Left renal pelvis (tissue), 4 donors: ENCODE data around the gene FFAR2. TPM values are rescaled to one million over a fixed set of nuclear protein-coding genes. Genes with fewer than 3 reads are reported as not detected.
"Not testable (repeated sequence)": the region's sequence is repeated elsewhere in the genome, so short reads cannot be mapped to it uniquely, and the experiment has no call there.

Source experiments
- DNase-seq, 4 donors: peaks; one replicate each; pipeline ENCODE4 v3.0.0-alpha.2; 2013; ENCODE audit warnings: low read depth in 4 of 4, low spot score in 3 of 4
- polyA plus RNA-seq, 4 donors: library from polyadenylated mRNA; unstranded; fragments of 120-200 nt; gene quantifications; one replicate each; pipeline ENCODE4 v1.2.1, GENCODE V29; 2013; ENCODE audit not compliant: insufficient read length in 4 of 4

The FFAR2 gene
- polyA plus RNA-seq, result 1 to 10 TPM in 1 of 4 donors, under 1 TPM in 3; 0.19 to 1.4 (median 0.47) TPM

DNA sequence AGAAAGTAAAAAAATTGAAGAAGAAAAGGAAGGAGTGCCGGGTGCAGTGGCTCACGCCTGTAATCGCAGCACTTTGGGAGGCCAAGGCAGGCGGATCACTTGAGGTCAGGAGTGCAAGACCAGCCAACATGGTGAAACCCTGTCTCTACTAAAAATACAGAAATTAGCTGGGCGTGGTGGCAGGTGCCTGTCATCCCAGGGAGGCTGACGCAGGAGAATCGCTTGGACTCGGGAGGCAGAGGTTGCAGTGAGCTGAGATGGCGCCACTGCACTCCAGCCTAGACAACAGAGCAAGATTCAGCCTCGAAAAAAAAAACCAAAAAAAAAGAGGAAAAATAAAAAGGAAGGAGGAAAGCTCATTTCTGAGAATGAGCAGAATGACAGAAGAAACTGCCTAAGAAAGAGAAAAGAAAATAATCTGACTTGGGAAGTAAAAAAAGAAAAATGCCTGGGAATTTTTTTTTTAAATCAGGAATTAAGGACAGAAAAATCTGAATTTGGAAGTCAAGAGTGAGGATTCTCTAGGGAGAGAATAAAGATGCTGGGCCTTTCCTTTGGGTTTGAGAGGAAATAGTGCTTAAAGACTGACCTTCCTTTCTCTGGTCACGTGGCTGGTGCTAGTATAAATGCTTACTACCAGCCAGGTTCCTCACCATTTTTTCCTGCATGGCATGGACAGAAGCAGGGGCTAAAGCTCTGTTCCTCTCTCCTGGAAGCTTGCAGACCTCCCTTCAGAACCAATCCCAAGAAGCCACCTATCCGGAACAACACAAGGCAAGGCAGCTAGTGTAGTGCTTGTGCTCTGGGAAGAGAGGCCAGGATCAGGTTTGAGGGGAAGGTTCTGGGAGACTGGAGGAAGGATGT is at the start of gene FFAR2:
FFAR2 (plus strand) TSS at position 652 of the 864 bp plus-strand sequence. CDS start 1,458 bp downstream, outside the sequence.
- DNase-seq, result no peak

DNA sequence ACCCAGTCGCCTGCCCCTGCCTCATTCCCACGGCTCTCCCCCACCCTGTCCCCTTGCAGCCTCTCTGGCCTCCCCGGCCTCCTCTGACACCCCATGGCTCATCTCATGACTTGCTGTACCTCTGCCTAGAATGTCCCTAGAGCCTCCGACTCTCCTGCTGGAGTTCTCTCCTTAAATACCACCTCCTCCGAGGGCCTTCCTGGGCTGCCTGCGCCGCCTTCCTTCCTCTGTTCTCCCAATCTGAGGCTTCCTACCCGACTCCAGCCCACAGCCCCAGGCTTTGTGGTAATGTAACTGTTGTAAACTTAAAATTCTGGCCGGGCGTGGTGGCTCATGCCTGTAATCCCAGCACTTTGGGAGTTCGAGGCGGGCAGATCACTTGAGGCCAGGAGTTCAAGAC is 49.5 kb upstream of the FFAR2 start:
- no peak for DNase-seq

DNA sequence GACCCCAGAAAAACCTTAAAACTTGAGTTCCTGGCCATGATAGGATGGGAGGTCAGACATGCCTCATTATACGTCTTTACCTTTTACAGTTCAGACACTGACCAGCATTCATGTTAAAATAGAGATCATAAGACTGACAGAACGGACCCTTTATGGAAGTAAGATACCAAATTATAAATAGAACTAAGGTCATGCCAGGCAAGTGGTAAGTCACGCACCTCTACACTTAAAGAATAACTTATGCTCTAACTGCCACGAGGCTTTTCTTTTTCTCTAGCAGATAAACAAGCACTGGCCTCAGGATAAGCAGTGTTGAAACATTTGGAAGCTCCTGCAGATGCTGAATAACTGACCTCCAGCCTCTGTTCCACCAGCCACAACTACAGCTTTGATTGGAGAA is 48.8 kb upstream of the FFAR2 start:
- DNase-seq, result no peak

DNA sequence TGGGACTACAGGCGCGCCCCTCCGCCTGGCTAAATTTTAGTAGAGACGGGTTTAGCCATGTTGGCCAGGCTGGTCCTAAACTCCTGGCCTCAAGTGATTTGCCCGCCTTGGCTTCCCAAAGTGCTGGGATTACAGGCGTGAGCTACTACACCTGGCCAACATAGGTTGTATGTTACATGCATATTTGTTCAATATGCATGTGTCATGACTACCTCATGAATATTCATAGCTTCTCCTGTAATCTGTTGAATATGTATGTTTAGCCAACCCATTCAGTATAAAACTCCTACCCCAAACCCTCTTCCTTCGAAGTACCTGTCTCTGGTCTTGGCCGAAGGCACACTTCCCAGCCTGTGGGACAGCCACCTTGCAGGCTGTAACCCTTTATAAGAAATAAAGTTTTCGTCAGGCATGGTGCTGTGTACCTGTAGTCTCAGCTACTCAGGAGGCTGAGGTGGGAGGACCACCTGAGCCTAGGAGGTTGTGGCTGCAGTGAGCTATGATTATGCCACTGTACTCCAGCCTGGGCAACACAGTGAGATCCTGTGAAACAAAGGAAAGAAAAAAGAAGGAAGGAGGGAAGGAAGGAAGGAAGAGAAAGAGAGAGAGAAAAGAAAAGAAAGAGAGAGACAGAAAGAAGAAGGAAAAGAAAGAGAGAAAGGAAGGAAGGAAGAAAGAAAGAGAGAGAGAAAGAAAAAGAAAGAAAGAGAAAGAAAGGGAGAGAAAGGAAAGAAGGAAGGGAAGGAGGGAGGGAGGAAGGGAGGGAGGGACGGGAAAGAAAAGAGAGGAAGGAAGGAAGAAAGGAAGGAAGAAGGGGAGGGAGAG is 47.9 kb upstream of the FFAR2 start:
- no peak for DNase-seq

DNA sequence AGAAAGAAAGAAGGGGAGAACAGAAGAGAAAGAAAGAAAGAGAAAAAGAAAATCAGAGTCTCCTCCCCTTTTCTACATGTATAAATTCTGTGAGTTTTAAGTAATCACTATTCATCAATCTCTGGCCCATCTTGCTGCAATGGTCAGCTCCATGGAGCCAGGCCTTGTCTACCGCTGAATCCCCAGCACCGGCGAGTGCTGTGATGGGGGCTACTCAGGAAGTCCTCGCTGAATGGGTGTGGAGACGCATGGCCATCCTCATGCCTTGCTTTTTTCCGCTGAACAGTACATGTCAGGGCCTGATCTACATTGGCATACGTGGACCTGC is 47.3 kb upstream of the FFAR2 start:
- no peak for DNase-seq

DNA sequence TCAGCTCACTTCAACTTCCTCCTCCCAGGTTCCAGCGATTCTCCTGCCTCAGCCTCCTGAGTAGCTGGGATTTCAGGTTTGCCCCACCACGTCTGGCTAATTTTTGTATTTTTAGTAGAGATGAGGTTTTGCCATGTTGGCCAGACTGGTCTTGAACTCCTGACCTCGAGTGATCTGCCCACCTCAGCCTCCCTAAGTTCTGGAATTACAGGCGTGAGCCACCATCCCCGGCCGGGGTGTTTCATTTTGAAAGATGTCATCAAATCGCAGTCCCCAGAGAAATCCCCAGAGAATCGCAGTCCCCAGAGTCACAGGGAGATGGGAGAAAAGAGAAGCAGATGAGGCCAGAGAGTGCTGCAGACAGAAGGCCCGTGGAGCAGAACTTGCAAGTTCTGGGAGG is 46.6 kb upstream of the FFAR2 start:
- DNase-seq, result not testable (repeated sequence)

DNA sequence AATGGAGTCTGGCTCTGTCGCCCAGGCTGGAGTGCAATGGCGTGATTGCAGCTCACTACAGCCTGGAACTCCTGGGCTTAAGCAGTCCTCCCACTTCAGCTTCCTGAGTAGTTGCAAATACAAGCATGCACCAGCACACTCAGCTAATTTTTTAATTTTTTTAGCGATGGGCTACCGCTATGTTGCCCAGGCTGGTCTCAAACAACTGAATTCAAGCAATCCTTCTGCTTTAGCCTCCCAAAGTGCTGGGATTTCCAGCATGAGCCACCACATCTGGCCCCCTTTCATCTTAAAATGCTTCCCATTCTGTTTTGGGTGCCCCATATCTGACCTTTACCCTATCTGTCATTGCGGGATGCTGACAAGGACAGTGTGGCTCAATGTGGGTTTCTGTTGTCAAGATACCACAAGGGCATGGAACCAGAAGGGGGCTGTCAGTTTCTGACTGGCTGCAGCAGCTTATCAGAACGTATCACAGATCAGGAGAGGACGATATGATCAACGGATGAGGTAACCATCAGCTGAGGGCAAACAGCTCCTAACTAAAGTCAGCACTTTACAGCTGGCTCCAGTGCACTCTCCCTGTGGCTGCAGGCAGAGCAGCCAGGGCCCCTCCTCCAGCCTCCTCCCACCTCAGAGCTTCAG is 44.8 kb upstream of the FFAR2 start:
- DNase-seq, result no peak

DNA sequence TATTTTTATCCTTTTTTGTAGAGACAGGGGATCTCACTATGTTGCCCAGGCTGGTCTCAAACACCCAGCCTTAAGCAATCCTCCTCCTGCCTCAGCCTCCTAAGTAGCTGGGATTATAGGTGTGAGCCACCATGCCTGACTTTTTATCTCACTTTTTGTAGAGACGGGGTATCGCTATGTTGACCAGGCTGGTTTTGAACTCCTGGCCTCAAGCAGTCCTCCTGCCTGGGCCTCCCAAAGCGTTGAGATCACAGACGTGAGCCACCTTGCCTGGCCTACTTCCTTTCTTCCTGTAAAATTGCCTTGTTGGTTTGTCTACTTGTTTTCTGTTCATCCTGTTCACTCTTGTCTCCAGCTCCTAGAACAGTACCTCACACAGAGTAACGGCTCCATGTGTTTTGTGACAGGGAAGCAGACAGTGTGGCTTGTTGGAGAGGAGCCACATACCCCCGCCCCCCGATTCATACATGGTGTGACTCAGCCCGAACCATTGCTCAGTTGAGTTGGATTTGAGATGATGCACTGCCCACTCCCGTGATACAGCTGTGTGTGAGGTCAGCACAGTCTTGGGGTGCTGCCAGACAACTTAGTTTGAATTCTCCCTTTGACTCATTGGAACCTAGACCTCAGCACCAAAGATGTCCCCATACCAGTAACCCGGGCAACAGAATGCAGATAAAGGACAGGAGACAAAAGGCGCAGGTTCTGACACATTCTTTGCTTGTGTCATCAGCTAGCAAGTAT is 43.0 kb upstream of the FFAR2 start:
- no peak for DNase-seq

DNA sequence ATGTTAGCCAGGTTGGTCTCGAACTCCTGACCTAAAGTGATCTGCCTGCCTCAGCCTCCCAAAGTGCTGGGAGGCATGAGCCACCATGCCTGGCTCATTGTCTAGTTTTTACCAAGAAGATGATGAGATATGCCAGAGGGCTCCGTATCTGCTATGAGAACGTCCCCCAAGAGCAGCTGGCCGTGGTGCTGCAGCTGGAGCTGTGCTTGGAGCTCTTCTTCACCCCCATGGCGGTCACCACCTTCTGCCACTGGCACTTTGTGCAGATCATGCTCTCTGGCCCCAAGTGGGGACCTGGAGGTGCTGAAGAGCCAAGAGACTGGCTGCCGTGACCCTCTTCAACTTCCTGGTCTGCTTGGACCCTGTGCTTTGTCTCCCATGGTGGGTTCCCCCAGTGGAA is 40.4 kb upstream of the FFAR2 start:
- DNase-seq, result no peak

DNA sequence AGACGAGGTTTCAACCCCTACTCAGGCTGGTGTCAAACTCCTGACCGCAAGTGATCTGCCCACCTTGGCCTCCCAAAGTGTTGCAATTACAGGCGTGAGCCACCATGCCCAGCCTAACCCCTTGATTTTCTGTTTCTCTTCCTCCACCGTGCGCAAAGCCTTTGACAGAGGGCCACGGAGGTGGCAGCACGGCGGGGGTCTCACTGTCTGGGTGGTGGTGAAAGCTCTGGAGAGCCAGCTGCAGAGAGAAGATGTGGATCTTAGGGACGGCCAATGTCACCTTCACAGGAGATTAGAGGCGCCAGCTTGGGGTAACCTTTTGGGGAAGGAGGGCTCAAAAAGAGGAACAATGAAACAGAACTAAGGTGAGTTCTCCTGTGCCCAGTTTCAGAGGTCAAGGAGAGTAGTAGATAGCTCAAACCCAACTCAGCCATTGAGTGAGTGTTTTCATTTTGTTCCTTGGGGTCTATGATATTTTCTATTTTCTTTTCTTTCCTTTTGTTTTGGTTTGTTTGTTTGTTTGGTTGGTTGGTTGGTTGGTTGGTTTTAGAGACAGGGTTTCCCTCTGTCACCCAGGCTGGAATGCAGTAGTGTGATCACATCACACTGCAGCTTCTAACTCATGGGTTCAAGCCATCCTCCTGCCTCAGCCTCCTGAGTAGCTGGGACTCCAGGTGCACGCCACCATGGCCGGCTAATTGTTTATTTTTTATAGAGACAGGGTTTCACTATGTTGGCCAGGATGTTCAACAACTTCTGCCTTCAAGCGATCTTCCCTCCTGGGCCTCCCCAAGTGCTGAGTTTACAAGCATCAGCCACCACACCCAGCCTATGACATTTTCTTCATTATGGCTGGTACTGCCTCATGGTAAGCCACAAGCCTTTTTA is 39.5 kb upstream of the FFAR2 start:
- DNase-seq, result no peak

DNA sequence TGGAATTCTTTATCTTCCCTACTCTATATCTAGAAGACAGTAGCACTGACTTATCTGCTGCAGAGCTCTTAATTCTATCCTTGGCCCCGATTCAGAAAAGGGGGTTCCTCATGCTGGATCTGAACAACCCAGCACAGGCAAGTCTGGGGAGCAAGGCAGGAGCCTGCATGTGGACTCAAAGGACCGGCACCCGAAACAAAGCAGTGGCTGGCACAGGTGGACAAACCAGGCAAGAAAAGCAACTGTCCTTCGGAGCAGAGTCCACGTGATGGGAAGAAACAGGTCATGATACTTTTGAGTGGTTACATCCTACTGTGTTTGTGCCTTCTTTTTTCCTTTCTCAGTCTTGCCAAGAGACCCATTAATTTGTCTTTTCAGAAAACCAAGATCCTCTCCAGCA is 38.9 kb upstream of the FFAR2 start:
- no peak for DNase-seq

DNA sequence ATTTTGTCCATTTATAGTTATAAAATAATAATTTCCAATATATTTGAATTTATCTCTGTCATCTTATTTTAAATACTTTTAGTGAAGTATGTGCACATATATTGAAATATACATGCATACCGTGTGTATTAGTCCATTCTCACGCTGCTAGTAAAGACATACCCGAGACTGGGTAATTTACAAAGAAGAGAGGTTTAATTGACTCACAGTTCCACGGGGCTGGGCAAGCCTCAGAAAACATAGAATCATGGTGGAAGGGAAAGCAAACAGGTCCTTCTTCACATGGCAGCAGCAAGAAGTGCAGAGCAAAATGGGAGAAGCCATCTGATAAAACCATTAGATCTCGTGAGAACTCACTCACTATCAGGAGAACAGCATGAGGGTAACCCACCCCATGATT is 37.6 kb upstream of the FFAR2 start:
- DNase-seq, result no peak

DNA sequence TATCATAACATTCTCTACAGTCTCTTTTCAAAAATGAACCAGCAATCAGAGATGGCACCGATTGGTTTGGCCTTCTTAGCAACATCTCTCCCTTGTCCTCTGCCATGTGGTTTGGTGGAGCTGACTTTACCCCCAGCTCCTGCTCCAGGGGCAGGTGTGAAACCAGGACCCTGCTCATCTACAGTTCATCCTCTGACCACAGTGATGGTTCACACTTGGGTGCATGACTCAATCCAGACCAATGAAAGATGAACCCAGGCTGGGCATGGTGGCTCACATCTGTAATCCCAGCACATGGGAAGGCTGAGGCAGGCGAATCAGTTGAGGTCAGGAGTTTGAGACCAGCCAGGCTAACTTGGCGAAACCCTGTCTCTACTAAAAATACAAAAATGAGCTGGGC is 33.6 kb upstream of the FFAR2 start:
- DNase-seq, result no peak

DNA sequence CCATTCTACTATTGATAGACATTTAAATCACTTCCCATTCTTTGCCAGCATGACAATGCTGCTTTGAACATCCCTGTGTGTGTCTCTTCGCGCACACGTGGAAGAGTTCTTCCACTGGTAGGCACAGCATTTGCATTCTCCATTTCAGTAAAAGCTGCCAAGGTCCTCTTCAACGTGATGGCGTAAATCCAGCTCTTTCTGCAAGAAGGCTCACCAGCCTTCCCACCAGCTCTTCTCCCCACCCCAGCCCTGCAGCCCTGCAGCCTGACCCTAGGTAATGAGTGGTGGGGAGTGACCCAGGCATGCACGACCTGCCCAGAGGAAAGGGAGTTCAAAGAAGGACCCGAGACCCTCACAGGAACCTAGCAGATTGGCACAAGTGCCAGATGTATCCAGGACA is 31.7 kb upstream of the FFAR2 start:
- DNase-seq, result no peak

DNA sequence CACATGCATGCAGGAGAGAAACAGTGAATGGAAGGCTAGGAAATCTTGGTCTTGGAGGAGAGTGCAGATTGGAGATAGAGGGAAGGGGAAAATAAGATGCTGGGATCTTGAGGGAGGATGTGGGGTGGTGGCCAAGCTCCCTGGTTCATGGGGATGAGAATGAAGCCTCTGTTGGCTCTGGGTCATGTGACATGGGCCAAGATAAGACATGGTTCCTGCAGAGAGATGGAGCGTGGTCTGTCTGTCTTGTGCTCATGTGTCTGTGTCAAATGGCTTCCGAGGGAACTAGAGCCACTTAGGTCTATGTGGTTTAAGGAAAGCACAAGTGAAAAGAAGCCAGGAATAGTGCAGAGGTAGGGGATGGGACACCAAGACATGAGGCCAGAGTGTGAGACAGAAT is 30.8 kb upstream of the FFAR2 start:
- no peak for DNase-seq

DNA sequence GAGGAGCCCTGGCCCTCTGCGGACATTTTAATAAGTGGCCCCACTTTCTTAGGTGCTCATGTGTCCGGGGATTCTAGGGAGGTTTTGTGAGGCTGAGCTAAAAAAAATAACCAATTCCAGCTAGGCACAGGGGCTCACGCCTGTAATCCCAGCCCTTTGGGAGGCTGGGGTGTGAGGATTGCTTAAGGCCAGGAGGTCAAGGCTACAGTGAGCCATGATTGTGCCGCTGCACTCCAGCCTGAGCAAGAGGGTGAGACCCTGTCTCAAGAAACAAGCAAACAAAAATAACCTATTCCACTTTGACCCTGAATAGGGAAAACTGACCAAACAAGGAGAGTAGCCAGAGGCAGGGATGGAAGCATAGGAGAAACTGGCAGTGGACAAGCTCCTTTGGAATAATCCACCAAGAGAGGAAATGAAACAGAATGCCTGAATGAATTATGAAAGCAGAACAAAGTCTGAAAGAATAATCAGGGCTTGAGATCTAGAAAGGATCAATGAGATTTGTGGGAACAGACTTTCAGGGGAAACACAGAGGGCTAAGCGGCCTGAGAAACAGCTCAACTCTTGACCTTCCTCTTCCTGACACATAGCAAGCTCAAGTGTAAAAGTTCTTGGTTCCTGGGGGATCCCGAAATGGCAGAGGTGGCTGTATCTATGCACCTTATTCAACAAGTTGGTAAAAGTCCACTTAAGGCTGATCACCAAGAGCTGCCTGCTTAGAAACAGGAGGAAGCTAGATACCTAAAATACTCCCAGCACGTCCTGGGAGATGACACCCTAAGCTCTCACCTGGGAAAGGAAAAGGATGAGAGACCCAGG is 30.1 kb upstream of the FFAR2 start:
- DNase-seq, result no peak

DNA sequence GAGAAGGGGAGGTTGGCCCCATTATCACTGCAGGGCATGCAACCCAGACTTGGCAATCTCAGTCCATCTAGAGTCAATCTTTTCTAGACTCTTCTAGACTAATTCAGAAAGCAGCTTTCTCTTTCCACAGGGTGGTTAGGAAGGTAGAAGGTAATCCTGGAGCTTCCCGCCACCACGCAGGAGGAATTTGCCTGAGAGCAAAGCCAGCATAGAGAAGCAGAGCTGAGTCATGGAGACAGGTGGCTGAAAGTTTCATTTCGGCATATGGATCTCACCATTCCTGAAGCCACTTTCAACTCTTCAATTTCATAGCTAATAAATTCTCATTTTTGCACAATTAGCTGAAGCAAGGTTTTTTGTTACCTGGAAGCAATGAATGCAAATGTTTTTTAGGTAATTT is 29.0 kb upstream of the FFAR2 start:
- DNase-seq, result no peak

DNA sequence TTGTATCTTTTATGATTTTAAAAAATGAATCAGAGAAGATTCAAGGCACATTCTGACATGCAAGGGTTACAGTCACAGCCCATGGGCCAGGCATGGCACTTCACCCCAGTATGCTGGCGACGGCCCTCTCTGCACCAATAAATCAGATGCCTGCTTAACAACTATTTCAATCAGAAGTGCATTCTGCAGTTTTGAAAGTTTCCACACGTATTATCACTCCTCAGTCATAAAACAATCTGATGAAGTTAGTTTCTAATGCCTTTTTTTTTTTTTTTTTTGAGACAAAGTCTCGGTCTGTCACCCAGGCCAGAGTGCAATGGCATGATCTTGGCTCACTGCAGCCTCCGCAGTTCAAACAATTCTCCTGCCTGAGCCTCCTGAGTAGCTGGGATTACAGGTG is 28.3 kb upstream of the FFAR2 start:
- no peak for DNase-seq

DNA sequence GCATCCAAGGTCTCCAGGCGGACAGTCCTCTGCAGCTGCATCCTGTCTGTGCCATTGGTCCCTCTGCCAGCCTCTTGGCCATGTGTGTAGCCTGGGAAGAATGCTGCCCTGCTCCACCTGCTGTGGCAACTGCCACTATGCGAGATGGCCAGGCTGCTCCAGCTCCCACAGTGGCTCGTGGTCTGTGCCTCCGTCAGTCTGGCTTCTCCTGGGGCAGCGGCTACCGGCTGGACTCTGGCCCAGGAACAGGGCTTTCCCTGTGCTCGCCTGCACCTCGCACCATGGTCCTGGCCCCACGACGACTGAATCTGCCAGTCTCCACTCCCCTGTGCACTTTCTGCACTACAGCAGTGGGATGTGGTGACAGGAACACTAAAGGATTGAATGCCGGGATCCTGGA is 26.7 kb upstream of the FFAR2 start:
- DNase-seq, result no peak
